ENCODE measurements around the gene HEATR1.

HEATR1 gene

DNA sequence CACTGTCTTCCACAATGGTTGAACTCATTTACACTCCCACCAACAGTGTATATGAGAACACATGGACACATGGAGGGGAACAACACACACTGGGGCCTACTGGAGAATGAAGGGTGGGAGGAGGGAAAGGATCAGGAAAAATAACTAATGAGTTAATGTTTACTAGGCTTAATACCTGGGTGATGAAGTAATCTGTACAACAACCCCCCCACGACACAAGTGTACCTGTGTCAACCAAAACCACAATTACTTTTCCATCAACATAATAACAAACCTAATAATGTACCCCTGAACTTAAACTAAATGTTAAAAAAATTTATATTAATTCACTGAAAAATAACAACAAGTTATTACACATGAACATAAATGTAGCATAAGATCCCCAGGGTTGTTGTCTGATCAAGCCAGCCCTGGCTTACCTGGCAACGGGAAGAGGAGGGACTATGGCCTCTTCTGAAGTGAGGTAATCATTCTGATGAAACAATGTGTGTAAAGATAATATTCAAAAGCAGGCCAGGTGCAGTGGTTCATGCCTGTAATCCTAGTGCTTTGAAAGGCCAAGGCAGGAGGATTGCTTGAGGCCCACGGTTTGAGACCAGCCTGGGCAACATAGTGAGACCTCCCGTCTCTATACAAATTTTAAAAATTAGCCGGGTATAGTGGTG, 40.8 kb upstream of the HEATR1 start:
- Histone ChIP-seq H3K36me3 (ENCODE audit: control insufficient read depth in 2 of 2, insufficient read depth in 1 of 2, low read length in 2 of 2) (no peaks in the 10 kb centered on the region), H3K4me1 (ENCODE audit: control insufficient read depth, insufficient read depth, low read length) (no peaks in the 10 kb centered on the region), H3K9me3 (ENCODE audit: control insufficient read depth, insufficient read depth, low read depth, low read length) (no peaks in the 10 kb centered on the region), H3K4me3 (ENCODE audit: low read depth, low read length) (no peak overlapping the region), H3K27ac (ENCODE audit: extremely low read depth, low read depth, low read length) (no peak overlapping the region)
- CTCF ChIA-PET = no interaction called here
- POLR2A ChIA-PET = no interaction called here
- TF ChIP-seq ZNF248 (tag by site-specific recombination; IDR thresholded peaks at IDR 0.05) = no peak
- TF ChIP-seq, protein P1, sequence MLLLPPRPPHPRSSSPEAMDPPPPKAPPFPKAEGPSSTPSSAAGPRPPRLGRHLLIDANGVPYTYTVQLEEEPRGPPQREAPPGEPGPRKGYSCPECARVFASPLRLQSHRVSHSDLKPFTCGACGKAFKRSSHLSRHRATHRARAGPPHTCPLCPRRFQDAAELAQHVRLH (tag by site-specific recombination; IDR thresholded peaks at IDR 0.05) = no peak
- no peak for TF ChIP-seq ZNF629 (tag by site-specific recombination; IDR thresholded peaks at IDR 0.05)
- no peak for TF ChIP-seq ZNF239 (tag by site-specific recombination; IDR thresholded peaks at IDR 0.05)
- TF ChIP-seq SCRT1 (tag by site-specific recombination; IDR thresholded peaks at IDR 0.05; ENCODE audit: borderline replicate concordance) = no peak
- TF ChIP-seq, protein P2, sequence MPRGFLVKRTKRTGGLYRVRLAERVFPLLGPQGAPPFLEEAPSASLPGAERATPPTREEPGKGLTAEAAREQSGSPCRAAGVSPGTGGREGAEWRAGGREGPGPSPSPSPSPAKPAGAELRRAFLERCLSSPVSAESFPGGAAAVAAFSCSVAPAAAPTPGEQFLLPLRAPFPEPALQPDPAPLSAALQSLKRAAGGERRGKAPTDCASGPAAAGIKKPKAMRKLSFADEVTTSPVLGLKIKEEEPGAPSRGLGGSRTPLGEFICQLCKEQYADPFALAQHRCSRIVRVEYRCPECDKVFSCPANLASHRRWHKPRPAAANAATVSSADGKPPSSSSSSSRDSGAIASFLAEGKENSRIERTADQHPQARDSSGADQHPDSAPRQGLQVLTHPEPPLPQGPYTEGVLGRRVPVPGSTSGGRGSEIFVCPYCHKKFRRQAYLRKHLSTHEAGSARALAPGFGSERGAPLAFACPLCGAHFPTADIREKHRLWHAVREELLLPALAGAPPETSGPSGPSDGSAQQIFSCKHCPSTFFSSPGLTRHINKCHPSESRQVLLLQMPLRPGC (tag by site-specific recombination; IDR thresholded peaks at IDR 0.05) = no peak
- TF ChIP-seq ZNF335 (tag by site-specific recombination; conservative IDR thresholded peaks at IDR 0.05) = no peak
- TF ChIP-seq ZNF19 (tag by site-specific recombination; IDR thresholded peaks at IDR 0.05; ENCODE audit: low read depth) = no peak
- TF ChIP-seq ZNF174 (tag by site-specific recombination; IDR thresholded peaks at IDR 0.05) = no peak
- TF ChIP-seq ZNF121 (tag by site-specific recombination; IDR thresholded peaks at IDR 0.05) = no peak
- no peak for TF ChIP-seq ZNF549 (tag by site-specific recombination; IDR thresholded peaks at IDR 0.05)

DNA sequence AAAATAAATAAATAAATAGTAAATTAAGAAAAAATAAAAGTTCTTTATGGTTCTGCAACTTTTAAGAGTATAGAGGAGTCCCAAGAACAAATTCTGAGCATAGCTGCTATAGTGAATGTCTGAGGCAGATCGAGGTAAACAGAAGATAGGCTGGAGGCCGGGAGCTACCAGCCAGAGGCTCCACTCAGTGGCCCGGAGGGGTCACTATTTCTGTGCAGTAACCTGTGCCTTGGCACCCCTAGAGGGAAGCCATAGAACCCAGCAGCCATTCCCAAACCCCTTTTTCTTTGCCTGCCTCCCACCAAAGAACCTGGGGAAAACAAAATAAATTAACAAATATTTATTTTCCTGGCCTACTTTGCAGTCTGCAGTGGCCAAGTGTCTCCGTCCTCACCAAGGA, 38.4 kb upstream of the HEATR1 start:
- Histone ChIP-seq H3K36me3 (ENCODE audit: control insufficient read depth in 2 of 2, insufficient read depth in 1 of 2, low read length in 2 of 2) (no peaks in the 10 kb centered on the region), H3K4me3 (ENCODE audit: low read depth, low read length) (no peak overlapping the region), H3K4me1 (ENCODE audit: control insufficient read depth, insufficient read depth, low read length) (no peaks in the 10 kb centered on the region), H3K9me3 (ENCODE audit: control insufficient read depth, insufficient read depth, low read depth, low read length) (no peaks in the 10 kb centered on the region), H3K27ac (ENCODE audit: extremely low read depth, low read depth, low read length) (no peak overlapping the region)
- TF ChIP-seq ZNF600 (tag by site-specific recombination; IDR thresholded peaks at IDR 0.05) (no peak), ZNF610 (tag by site-specific recombination; IDR thresholded peaks at IDR 0.05; ENCODE audit: borderline replicate concordance) (no peak), ZNF416 (tag by site-specific recombination; IDR thresholded peaks at IDR 0.05) (no peak), ZNF654 (tag by site-specific recombination; IDR thresholded peaks at IDR 0.05; ENCODE audit: low read depth) (no peak), WT1 (tag by site-specific recombination; IDR thresholded peaks at IDR 0.05) (no peak), ZNF214 (tag by site-specific recombination; IDR thresholded peaks at IDR 0.05; ENCODE audit: borderline replicate concordance) (no peak), ZNF23 (tag by site-specific recombination; IDR thresholded peaks at IDR 0.05; ENCODE audit: borderline replicate concordance) (no peak), ZNF423 (tag by site-specific recombination; IDR thresholded peaks at IDR 0.05) (no peak), ZNF629 (tag by site-specific recombination; IDR thresholded peaks at IDR 0.05) (no peak), ZNF350 (tag by site-specific recombination; IDR thresholded peaks at IDR 0.05) (no peak), ZNF433 (tag by site-specific recombination; IDR thresholded peaks at IDR 0.05; ENCODE audit: low read depth) (no peak), ZNF146 (tag by site-specific recombination; IDR thresholded peaks at IDR 0.05) (no peak), ZNF2 (tag by site-specific recombination; IDR thresholded peaks at IDR 0.05) (no peak), ZBTB1 (tag by site-specific recombination; IDR thresholded peaks at IDR 0.05) (no peak)
- TF ChIP-seq, protein P3, sequence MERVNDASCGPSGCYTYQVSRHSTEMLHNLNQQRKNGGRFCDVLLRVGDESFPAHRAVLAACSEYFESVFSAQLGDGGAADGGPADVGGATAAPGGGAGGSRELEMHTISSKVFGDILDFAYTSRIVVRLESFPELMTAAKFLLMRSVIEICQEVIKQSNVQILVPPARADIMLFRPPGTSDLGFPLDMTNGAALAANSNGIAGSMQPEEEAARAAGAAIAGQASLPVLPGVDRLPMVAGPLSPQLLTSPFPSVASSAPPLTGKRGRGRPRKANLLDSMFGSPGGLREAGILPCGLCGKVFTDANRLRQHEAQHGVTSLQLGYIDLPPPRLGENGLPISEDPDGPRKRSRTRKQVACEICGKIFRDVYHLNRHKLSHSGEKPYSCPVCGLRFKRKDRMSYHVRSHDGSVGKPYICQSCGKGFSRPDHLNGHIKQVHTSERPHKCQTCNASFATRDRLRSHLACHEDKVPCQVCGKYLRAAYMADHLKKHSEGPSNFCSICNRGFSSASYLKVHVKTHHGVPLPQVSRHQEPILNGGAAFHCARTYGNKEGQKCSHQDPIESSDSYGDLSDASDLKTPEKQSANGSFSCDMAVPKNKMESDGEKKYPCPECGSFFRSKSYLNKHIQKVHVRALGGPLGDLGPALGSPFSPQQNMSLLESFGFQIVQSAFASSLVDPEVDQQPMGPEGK (tag by site-specific recombination; IDR thresholded peaks at IDR 0.05) = no peak
- TF ChIP-seq, protein P1 (tag by site-specific recombination; IDR thresholded peaks at IDR 0.05) = no peak
- TF ChIP-seq, protein P4, sequence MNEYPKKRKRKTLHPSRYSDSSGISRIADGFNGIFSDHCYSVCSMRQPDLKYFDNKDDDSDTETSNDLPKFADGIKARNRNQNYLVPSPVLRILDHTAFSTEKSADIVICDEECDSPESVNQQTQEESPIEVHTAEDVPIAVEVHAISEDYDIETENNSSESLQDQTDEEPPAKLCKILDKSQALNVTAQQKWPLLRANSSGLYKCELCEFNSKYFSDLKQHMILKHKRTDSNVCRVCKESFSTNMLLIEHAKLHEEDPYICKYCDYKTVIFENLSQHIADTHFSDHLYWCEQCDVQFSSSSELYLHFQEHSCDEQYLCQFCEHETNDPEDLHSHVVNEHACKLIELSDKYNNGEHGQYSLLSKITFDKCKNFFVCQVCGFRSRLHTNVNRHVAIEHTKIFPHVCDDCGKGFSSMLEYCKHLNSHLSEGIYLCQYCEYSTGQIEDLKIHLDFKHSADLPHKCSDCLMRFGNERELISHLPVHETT (tag by site-specific recombination; IDR thresholded peaks at IDR 0.05) = no peak
- TF ChIP-seq, protein P5, sequence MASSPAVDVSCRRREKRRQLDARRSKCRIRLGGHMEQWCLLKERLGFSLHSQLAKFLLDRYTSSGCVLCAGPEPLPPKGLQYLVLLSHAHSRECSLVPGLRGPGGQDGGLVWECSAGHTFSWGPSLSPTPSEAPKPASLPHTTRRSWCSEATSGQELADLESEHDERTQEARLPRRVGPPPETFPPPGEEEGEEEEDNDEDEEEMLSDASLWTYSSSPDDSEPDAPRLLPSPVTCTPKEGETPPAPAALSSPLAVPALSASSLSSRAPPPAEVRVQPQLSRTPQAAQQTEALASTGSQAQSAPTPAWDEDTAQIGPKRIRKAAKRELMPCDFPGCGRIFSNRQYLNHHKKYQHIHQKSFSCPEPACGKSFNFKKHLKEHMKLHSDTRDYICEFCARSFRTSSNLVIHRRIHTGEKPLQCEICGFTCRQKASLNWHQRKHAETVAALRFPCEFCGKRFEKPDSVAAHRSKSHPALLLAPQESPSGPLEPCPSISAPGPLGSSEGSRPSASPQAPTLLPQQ (tag by site-specific recombination; IDR thresholded peaks at IDR 0.05) = no peak
- CTCF ChIA-PET = interaction anchor here (0.6 to 0.8 kb wide), 4 partner anchors 33 to 48 kb away, joined by 3 to 4 read pairs (median 4); no protein-coding TSS in a partner anchor
- POLR2A ChIA-PET = no interaction called here

All from HEK293 (cell line).